Peyer's patch (tissue), 4 donors: Measurements from ENCODE around the gene FABP6. TPM values are rescaled to one million over a fixed set of nuclear protein-coding genes. Genes with fewer than 3 reads are reported as not detected.

Experiments
- DNase-seq, 3 donors: peaks; one replicate each; pipeline ENCODE4 v3.0.0-alpha.2; 2017 to 2019
- H3K27ac ChIP-seq, 4 donors: fragments of 200-600 bp; sonication (generic); one replicate each; pipeline ENCODE4 v1.5.1; 2016 to 2019
- H3K27me3 ChIP-seq, 2 donors: fragments of 200-600 bp; sonication (generic); one replicate each; pipeline ENCODE4 v1.5.1; 2019
- H3K36me3 ChIP-seq, 3 donors: fragments of 200-600 bp; sonication (generic); one replicate each; pipeline ENCODE4 v1.5.1; 2016 to 2019
- H3K4me1 ChIP-seq, 4 donors: fragments of 200-600 bp; sonication (generic); one replicate each; pipeline ENCODE4 v1.5.1; 2016 to 2019
- H3K4me3 ChIP-seq, 4 donors: fragments of 200-600 bp; sonication (generic); 1 replicate in 3 of 4; 2 replicates in 1 of 4; pipeline ENCODE4 v1.5.1; 2016 to 2019; ENCODE audit warnings: mild to moderate bottlenecking in 1 of 4
- H3K9me3 ChIP-seq, 4 donors: fragments of 200-600 bp; sonication (generic); one replicate each; pipeline ENCODE4 v1.5.1; 2016 to 2019; ENCODE audit warnings: mild to moderate bottlenecking in 1 of 4
- POLR2A ChIP-seq, 2 donors: fragments of 450-650 bp; IDR thresholded peaks; one replicate each; pipeline ENCODE4 v1.5.1; 2017; ENCODE audit warnings: antibody characterized with exemption in 2 of 2, mild to moderate bottlenecking in 2 of 2, moderate library complexity in 2 of 2
- total RNA-seq, 4 donors: library from RNA; depleted of rRNA; stranded (reverse); fragments of >200 nt; gene quantifications; one replicate each; pipeline ENCODE4 v1.1.0, GENCODE V29; 2016
- TF ChIP-seq, protein P1 (sequence below), 6 experiments: fragments of 450-650 bp in 4 of 6; fragments of 200-600 bp in 2 of 6; sonication (generic) in 1 of 6; IDR thresholded peaks; one replicate each; pipeline ENCODE4 v1.5.1; 2017 to 2019; ENCODE audit warnings: antibody characterized with exemption in 6 of 6, mild to moderate bottlenecking in 3 of 6, moderate library complexity in 1 of 6

Gene FABP6
- total RNA-seq, 4 donors from 2014 or later = 1,180 to 6,474 (median 2,517) TPM

GRCh38 chr5:160250226-160250625, 20.9 kb downstream of the FABP6 start:
- H3K27me3 ChIP-seq = no peaks in the 10 kb centered on the region
- peaks cover 0 to 11% (median 0%) of the 10 kb centered on the region in 3 donors for H3K36me3 ChIP-seq
- no peak overlapping the region for H3K4me3 ChIP-seq
- no peak for DNase-seq
- H3K4me1 ChIP-seq = no peaks in the 10 kb centered on the region
- TF ChIP-seq POLR2A (IDR thresholded peaks at IDR 0.05) = no peak
- TF ChIP-seq, protein P1, sequence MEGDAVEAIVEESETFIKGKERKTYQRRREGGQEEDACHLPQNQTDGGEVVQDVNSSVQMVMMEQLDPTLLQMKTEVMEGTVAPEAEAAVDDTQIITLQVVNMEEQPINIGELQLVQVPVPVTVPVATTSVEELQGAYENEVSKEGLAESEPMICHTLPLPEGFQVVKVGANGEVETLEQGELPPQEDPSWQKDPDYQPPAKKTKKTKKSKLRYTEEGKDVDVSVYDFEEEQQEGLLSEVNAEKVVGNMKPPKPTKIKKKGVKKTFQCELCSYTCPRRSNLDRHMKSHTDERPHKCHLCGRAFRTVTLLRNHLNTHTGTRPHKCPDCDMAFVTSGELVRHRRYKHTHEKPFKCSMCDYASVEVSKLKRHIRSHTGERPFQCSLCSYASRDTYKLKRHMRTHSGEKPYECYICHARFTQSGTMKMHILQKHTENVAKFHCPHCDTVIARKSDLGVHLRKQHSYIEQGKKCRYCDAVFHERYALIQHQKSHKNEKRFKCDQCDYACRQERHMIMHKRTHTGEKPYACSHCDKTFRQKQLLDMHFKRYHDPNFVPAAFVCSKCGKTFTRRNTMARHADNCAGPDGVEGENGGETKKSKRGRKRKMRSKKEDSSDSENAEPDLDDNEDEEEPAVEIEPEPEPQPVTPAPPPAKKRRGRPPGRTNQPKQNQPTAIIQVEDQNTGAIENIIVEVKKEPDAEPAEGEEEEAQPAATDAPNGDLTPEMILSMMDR (IDR thresholded peaks at IDR 0.05) = no peak
- no peaks in the 10 kb centered on the region for H3K9me3 ChIP-seq
- no peak overlapping the region for H3K27ac ChIP-seq

GRCh38 chr5:160250826-160251225, 21.5 kb downstream of the FABP6 start:
- Histone ChIP-seq H3K9me3 (no peaks in the 10 kb centered on the region), H3K27ac (no peak overlapping the region), H3K36me3 (peaks cover 0 to 13% (median 0%) of the 10 kb centered on the region in 3 donors), H3K27me3 (no peaks in the 10 kb centered on the region), H3K4me3 (no peak overlapping the region), H3K4me1 (no peaks in the 10 kb centered on the region)
- TF ChIP-seq POLR2A (IDR thresholded peaks at IDR 0.05) = no peak
- no peak for DNase-seq

DNA sequence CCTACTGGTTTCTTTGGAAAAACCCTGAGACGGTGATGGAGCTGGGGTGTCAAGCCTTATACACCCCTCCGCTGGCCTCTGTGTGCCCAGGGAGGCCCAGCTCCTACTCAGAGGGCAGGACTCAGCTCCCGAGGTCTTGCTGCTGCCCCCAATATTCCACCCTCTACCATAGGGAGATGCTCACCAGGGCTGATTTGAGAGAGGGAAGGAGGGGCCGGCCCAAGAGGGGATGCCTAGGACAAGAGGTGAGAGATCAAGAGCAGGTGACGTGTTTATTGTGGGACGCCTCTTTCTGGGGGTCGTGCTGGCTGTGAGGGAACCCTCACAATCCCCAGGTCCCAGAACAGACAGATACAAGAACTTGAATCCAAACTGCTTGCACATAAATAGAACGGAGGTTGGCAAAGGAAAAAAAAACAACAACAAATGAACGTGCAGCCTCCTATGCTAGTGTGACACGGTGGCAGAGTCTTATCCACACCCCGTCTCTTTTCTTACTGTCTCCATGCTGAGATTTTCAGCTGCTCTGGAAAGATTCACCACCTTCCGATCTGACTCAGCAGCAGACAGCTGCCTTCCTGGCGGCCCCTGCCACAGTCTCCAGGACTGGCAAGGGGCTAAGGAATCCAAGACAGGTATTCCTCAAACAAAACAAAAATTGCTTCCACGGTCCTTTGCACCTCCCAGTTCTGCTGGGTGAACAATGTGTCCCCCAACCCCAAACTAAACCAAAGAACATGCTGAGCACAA, 22.3 kb downstream of the FABP6 start:
- no peaks in the 10 kb centered on the region for H3K9me3 ChIP-seq
- no peaks in the 10 kb centered on the region for H3K27me3 ChIP-seq
- H3K27ac ChIP-seq = no peak overlapping the region
- peaks cover 0 to 13% (median 0%) of the 10 kb centered on the region in 3 donors for H3K36me3 ChIP-seq
- DNase-seq = no peak
- H3K4me1 ChIP-seq = no peaks in the 10 kb centered on the region
- H3K4me3 ChIP-seq = no peak overlapping the region
- TF ChIP-seq POLR2A (IDR thresholded peaks at IDR 0.05) = no peak
- TF ChIP-seq, protein P1 (IDR thresholded peaks at IDR 0.05) = no peak

- DNase-seq = no peak
- Histone ChIP-seq H3K4me1 (no peaks in the 10 kb centered on the region), H3K36me3 (peaks cover 0 to 13% (median 0%) of the 10 kb centered on the region in 3 donors), H3K9me3 (no peaks in the 10 kb centered on the region), H3K4me3 (no peak overlapping the region), H3K27me3 (no peaks in the 10 kb centered on the region), H3K27ac (no peak overlapping the region)
- TF ChIP-seq, protein P1 (IDR thresholded peaks at IDR 0.05) = no peak
- no peak for TF ChIP-seq POLR2A (IDR thresholded peaks at IDR 0.05)
Observed at GRCh38 chr5:160252916-160253315, 23.6 kb downstream of the FABP6 start.

- Histone ChIP-seq H3K36me3 (peaks cover 0 to 13% (median 0%) of the 10 kb centered on the region in 3 donors), H3K4me1 (no peaks in the 10 kb centered on the region), H3K27me3 (no peaks in the 10 kb centered on the region), H3K4me3 (no peak overlapping the region), H3K9me3 (no peaks in the 10 kb centered on the region), H3K27ac (no peak overlapping the region)
- no peak for DNase-seq
- TF ChIP-seq, protein P1 (IDR thresholded peaks at IDR 0.05) = no peak
- TF ChIP-seq POLR2A (IDR thresholded peaks at IDR 0.05) = no peak
Observed at GRCh38 chr5:160253441-160253840, 24.1 kb downstream of the FABP6 start.

GRCh38 chr5:160254706-160255105, 25.4 kb downstream of the FABP6 start:
- no peak for TF ChIP-seq POLR2A (IDR thresholded peaks at IDR 0.05)
- TF ChIP-seq, protein P1 (IDR thresholded peaks at IDR 0.05) = no peak
- H3K36me3 ChIP-seq = peaks cover 0 to 13% (median 0%) of the 10 kb centered on the region in 3 donors
- no peaks in the 10 kb centered on the region for H3K27me3 ChIP-seq
- no peaks in the 10 kb centered on the region for H3K4me1 ChIP-seq
- no peaks in the 10 kb centered on the region for H3K9me3 ChIP-seq
- H3K4me3 ChIP-seq = no peak overlapping the region
- no peak overlapping the region for H3K27ac ChIP-seq
- DNase-seq = no peak
